ENCODE data around the gene RGS7. TPM values are rescaled to one million over a fixed set of nuclear protein-coding genes. Genes with fewer than 3 reads are reported as not detected.

RGS7 gene
- total RNA-seq, 4 donors from 2014 or later = 0.27 TPM; not detected in 3

- no peak for ATAC-seq
These were observed 279.4 kb downstream of the RGS7 start for GRCh38 chr1:241077386-241078147.

GRCh38 chr1:241074507-241074906, 282.5 kb downstream of the RGS7 start:
- TF ChIP-seq CTCF (IDR thresholded peaks at IDR 0.05) = no peak
- no peak for TF ChIP-seq EP300 (IDR thresholded peaks at IDR 0.05)
- no peak for TF ChIP-seq POLR2AphosphoS5 (IDR thresholded peaks at IDR 0.05)
- no peak for TF ChIP-seq POLR2A (IDR thresholded peaks at IDR 0.05)
- no peak for ATAC-seq
- 42 to 47% methylated on average over 5 to 6 of the region's 6 CpGs for WGBS, 2 donors (ENCODE audit: low coverage in 1 of 2)
- Histone ChIP-seq H3K4me1 (no peaks in the 10 kb centered on the region), H3K36me3 (no peaks in the 10 kb centered on the region), H3K4me3 (no peak overlapping the region), H3K27me3 (no peaks in the 10 kb centered on the region), H3K27ac (no peak overlapping the region), H3K9me3 (no peaks in the 10 kb centered on the region)

More at GRCh38 chr1:241077386-241078147, 279.4 kb downstream of the RGS7 start:
- Histone ChIP-seq H3K27me3 (no peaks in the 10 kb centered on the region), H3K9me3 (no peaks in the 10 kb centered on the region), H3K36me3 (no peaks in the 10 kb centered on the region), H3K27ac (peak overlapping the region in 1 of 4 donors; percentile 8), H3K4me1 (no peaks in the 10 kb centered on the region), H3K4me3 (no peak overlapping the region)
- 61 to 69% methylated on average over 7 to 10 of the region's 11 CpGs for WGBS, 2 donors (ENCODE audit: low coverage in 1 of 2)
- TF ChIP-seq POLR2AphosphoS5 (IDR thresholded peaks at IDR 0.05) = no peak
- no peak for TF ChIP-seq EP300 (IDR thresholded peaks at IDR 0.05)
- no peak for TF ChIP-seq POLR2A (IDR thresholded peaks at IDR 0.05)
- TF ChIP-seq CTCF (IDR thresholded peaks at IDR 0.05) = no peak

- Histone ChIP-seq H3K4me1 (no peaks in the 10 kb centered on the region), H3K4me3 (no peak overlapping the region), H3K27ac (no peak overlapping the region), H3K9me3 (no peaks in the 10 kb centered on the region), H3K27me3 (no peaks in the 10 kb centered on the region), H3K36me3 (no peaks in the 10 kb centered on the region)
- 36 to 44% methylated on average over 2 of the region's 2 CpGs for WGBS, 2 donors (ENCODE audit: low coverage in 1 of 2)
- TF ChIP-seq EP300 (IDR thresholded peaks at IDR 0.05) (no peak), POLR2AphosphoS5 (IDR thresholded peaks at IDR 0.05) (no peak), CTCF (IDR thresholded peaks at IDR 0.05) (no peak), POLR2A (IDR thresholded peaks at IDR 0.05) (no peak)
- no peak for ATAC-seq
These were observed 288.6 kb downstream of the RGS7 start for GRCh38 chr1:241068359-241068758.

GRCh38 chr1:241063276-241063675, 293.7 kb downstream of the RGS7 start:
- no peak overlapping the region for H3K27ac ChIP-seq
- no peak for ATAC-seq
- no peaks in the 10 kb centered on the region for H3K27me3 ChIP-seq
- no peaks in the 10 kb centered on the region for H3K4me1 ChIP-seq
- H3K4me3 ChIP-seq = no peak overlapping the region
- H3K36me3 ChIP-seq = no peaks in the 10 kb centered on the region
- TF ChIP-seq POLR2AphosphoS5 (IDR thresholded peaks at IDR 0.05) = no peak
- TF ChIP-seq EP300 (IDR thresholded peaks at IDR 0.05) = no peak
- no peak for TF ChIP-seq POLR2A (IDR thresholded peaks at IDR 0.05)
- no peak for TF ChIP-seq CTCF (IDR thresholded peaks at IDR 0.05)
- 54 to 76% methylated on average over 3 to 4 of the region's 5 CpGs for WGBS, 2 donors (ENCODE audit: low coverage in 1 of 2)
- H3K9me3 ChIP-seq = no peaks in the 10 kb centered on the region

GRCh38 chr1:241061062-241061461, 295.9 kb downstream of the RGS7 start:
- Histone ChIP-seq H3K36me3 (no peaks in the 10 kb centered on the region), H3K27me3 (no peaks in the 10 kb centered on the region), H3K27ac (no peak overlapping the region), H3K9me3 (no peaks in the 10 kb centered on the region), H3K4me1 (no peaks in the 10 kb centered on the region), H3K4me3 (no peak overlapping the region)
- ATAC-seq = no peak
- 76 to 94% methylated on average over 3 of the region's 3 CpGs for WGBS, 2 donors (ENCODE audit: low coverage in 1 of 2)
- TF ChIP-seq POLR2A (IDR thresholded peaks at IDR 0.05) (no peak), CTCF (IDR thresholded peaks at IDR 0.05) (no peak), EP300 (IDR thresholded peaks at IDR 0.05) (no peak), POLR2AphosphoS5 (IDR thresholded peaks at IDR 0.05) (no peak)

Data from gastroesophageal sphincter (tissue), 4 donors.